Measurements from ENCODE around the gene FOXS1. TPM values are rescaled to one million over a fixed set of nuclear protein-coding genes. Genes with fewer than 3 reads are reported as not detected.

FOXS1 gene
- total RNA-seq, 2 experiments from 2014 or later: not detected

DNA sequence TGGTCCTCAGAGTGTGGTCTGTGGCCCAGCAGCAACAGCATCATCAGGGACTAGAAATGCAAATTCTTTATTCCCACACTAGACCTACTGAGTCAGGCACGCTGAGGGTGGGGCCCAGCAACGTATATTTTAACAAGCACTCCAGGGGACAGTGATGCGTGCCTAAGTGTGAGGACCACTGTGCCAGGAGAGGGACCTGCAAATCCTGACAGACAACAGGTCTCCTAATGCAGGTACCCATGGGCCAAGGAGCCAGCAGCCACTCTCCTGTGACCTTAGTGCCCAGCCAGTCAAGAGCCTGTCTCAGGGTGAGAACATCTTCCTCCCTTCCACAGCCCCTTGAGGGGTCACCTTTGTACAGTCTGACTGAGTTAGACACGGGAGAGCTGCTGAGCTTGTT, 34.2 kb downstream of the FOXS1 start:
- no peaks in the 10 kb centered on the region for H3K27me3 Mint-ChIP-seq
- H3K4me3 Mint-ChIP-seq: no peak overlapping the region
- DNase-seq: no peak
- ChIA-PET POLR2A (no interaction called here), CTCF (interaction anchor here (0.6 kb wide), 1 partner anchor 179 kb away, joined by 7 read pairs; no protein-coding TSS in a partner anchor)
- no peaks in the 10 kb centered on the region for H3K9me3 Mint-ChIP-seq
- no peak overlapping the region for H3K27ac Mint-ChIP-seq
- H3K4me1 Mint-ChIP-seq: peaks cover 2% of the 10 kb centered on the region
- H3K36me3 Mint-ChIP-seq (ENCODE audit: low read depth): peaks cover 10% of the 10 kb centered on the region

DNA sequence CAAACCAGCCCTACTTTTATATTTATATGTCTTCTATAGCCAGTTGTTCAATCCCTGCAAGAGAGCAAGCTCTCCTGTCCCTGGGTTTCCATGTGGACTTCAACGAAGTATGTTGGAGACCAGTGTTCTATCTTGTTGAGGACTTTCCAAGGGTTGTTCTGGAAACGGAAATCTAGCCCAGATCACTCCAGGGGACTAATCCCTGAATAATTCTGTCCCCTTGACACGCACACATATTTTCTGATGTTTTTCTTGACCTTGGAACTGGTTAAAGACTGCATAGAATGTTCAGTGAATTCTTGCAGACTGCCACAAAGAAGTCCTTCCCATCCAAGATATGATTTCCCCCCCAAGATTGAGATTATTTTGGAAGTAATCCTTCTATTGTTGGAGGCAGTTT, 35.7 kb downstream of the FOXS1 start:
- H3K4me3 Mint-ChIP-seq: no peak overlapping the region
- DNase-seq: no peak
- CTCF ChIA-PET: interaction anchor here (0.9 to 1.1 kb wide), 2 partner anchors 42 to 57 kb away, joined by 3 to 5 read pairs; no protein-coding TSS in a partner anchor
- POLR2A ChIA-PET: no interaction called here
- no peaks in the 10 kb centered on the region for H3K27me3 Mint-ChIP-seq
- peaks cover 2% of the 10 kb centered on the region for H3K4me1 Mint-ChIP-seq
- H3K36me3 Mint-ChIP-seq (ENCODE audit: low read depth): peaks cover 20% of the 10 kb centered on the region
- H3K9me3 Mint-ChIP-seq: no peaks in the 10 kb centered on the region
- no peak overlapping the region for H3K27ac Mint-ChIP-seq

DNA sequence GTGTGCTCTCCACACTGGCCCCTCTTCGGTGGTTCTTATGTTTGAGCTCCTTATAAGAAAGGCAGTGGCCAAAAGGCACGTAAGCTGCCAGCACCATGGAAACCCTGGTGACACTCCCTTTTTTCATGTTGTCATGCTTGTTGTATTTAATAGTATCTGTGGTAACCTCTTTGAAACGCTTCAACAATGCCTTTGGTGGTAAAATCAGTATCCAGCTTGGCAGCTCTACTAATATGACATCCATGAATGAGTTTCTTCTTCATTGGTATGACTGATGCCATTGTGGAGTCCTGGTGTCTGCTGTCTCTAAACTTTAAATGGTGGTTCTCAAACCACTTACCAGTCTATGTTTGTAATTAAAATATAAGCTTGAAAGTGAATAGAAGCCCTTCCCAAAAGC, 36.9 kb downstream of the FOXS1 start:
- CTCF ChIA-PET: interaction anchor here (0.9 to 1.4 kb wide), 5 partner anchors 12 to 43 kb away, joined by 3 to 5 read pairs (median 3); no protein-coding TSS in a partner anchor
- Mint-ChIP-seq H3K27me3 (no peaks in the 10 kb centered on the region), H3K9me3 (no peaks in the 10 kb centered on the region), H3K36me3 (ENCODE audit: low read depth) (peaks cover 31% of the 10 kb centered on the region), H3K27ac (no peak overlapping the region), H3K4me1 (peaks cover 10% of the 10 kb centered on the region), H3K4me3 (no peak overlapping the region)
- DNase-seq: no peak
- POLR2A ChIA-PET: no interaction called here

DNA sequence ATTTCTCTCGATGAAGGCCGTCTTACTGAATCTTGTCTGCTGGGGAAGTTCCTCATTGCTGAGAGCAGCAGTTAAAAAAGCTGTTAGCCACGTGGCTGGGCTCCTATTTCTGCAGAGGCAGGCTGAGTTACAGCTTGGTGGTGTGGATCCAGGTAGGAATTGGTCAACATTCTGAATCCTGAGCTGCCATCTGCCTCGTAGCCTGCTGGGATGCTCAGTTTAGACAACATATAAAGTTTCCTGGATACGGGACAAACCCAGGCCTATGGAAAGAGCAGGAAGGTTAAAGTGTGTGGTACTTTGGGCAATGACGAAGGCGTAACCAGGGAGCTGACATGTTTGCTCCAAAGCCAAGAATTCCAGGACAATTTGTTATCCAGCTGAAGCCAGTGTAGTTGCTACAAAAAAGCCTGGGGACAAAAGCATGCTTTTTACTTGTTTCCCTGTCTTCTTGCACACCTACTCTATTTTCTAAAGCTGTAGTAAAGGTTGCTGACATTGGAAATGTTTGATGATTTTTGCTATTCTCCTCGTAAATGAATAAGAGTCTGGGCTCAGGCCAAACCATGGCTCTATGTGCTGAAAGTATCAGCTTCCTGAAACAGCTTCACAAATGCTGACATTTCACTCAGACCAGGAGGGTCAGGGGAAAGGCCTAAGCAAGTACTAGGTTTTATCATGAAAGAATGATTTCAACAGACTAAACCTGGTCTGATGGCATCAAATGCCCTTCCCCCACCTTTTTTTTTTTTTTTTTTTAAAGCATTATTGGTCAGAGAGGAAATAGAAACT, 38.6 kb downstream of the FOXS1 start:
- H3K4me3 Mint-ChIP-seq: no peak overlapping the region
- H3K27ac Mint-ChIP-seq: no peak overlapping the region
- H3K4me1 Mint-ChIP-seq: peaks cover 14% of the 10 kb centered on the region
- POLR2A ChIA-PET: no interaction called here
- no peaks in the 10 kb centered on the region for H3K9me3 Mint-ChIP-seq
- CTCF ChIA-PET: interaction anchor here (0.8 to 1.0 kb wide), 2 partner anchors 12 to 30 kb away, joined by 3 read pairs; no protein-coding TSS in a partner anchor
- H3K36me3 Mint-ChIP-seq (ENCODE audit: low read depth): peaks cover 41% of the 10 kb centered on the region
- DNase-seq: no peak
- H3K27me3 Mint-ChIP-seq: no peaks in the 10 kb centered on the region

DNA sequence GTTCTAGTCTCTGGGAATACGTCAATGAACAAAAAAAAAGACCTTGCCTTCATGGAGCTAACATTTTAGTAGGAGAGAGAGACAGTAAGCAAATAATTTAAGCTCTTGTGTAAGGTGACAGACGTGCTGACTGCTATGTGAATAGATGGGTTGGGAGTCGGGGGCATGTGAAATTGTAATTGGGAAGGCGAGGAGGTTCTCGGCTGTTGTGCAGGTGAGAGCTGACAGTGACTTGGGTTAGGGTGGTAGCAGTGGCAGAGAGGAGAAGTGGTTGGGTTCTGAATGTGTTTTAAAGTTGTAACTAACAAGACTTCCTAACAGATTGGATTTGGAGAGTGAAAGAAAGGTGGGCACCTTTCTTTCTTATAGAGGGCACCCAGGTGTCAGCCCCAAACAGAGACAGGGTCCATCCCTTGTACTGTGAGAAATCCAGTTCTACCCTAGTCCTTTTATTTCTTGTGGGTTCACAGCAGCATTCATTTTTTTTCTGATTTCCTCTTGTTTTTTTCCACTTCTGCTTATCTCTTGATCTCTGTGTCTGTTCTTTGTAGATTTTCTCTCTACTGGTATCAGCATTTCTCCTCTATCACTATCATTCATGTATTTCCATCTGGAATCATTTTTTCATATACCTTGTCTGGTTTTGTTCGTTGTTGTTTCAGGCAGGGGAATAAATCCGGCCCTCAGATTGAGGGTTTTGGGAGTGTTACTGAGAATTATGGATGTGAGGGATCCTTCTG, 41.7 kb downstream of the FOXS1 start:
- Mint-ChIP-seq H3K27me3 (no peaks in the 10 kb centered on the region), H3K36me3 (ENCODE audit: low read depth) (peaks cover 62% of the 10 kb centered on the region), H3K27ac (peak overlapping the region; percentile 26), H3K4me3 (no peak overlapping the region), H3K4me1 (peaks cover 14% of the 10 kb centered on the region), H3K9me3 (no peaks in the 10 kb centered on the region)
- POLR2A ChIA-PET: no interaction called here
- DNase-seq: no peak
- CTCF ChIA-PET: interaction anchor here (0.7 to 1.4 kb wide), 2 partner anchors 13 to 18 kb away, joined by 3 read pairs; no protein-coding TSS in a partner anchor

DNA sequence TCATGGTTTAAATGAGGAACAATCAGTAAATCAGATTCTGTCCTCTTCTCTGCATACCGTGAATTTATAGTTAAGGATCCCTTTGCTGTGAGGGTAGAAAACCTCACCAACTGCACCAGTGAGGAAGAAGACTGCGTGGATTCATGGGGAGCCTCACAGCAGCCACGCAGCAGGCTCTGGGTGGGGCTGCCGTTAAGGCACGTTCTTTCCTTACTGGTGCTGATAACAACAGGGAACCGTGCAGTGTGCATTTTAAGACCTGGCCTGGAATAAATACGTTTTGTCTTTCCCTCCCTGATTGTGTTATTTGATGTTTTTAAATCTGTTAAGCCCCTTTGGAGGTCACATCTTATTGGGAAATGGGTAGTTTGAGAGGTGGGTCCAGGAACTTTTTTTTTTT, 43.9 kb downstream of the FOXS1 start:
- Mint-ChIP-seq H3K4me1 (peaks cover 12% of the 10 kb centered on the region), H3K4me3 (no peak overlapping the region), H3K27ac (no peak overlapping the region), H3K9me3 (no peaks in the 10 kb centered on the region), H3K36me3 (ENCODE audit: low read depth) (peaks cover 72% of the 10 kb centered on the region), H3K27me3 (no peaks in the 10 kb centered on the region)
- no peak for DNase-seq
- CTCF ChIA-PET: no interaction called here
- POLR2A ChIA-PET: no interaction called here

DNA sequence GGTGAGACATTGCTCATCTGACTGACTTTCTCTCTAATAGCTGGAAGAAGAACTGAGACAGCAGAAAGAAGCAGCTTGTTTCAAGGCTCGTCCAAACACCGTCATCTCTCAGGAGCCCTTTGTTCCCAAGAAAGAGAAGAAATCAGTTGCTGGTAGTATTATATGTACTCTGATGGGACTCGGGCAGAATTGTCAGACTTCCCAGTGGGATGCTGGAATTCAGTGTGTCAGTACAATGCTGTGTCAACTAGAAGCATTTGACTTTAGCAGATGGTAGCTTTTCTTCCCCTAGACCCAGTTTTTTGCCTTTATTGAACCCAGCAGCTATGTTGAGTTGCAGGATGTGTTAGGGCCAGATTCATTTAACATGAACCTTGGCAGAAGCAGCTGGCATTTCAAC, 48.0 kb downstream of the FOXS1 start:
- peaks cover 75% of the 10 kb centered on the region for H3K36me3 Mint-ChIP-seq (ENCODE audit: low read depth)
- no peak overlapping the region for H3K27ac Mint-ChIP-seq
- H3K9me3 Mint-ChIP-seq: no peaks in the 10 kb centered on the region
- POLR2A ChIA-PET: no interaction called here
- DNase-seq: no peak
- no peaks in the 10 kb centered on the region for H3K27me3 Mint-ChIP-seq
- H3K4me3 Mint-ChIP-seq: no peak overlapping the region
- CTCF ChIA-PET: interaction anchor here (0.9 kb wide), 1 partner anchor 12 kb away, joined by 3 read pairs; no protein-coding TSS in a partner anchor
- H3K4me1 Mint-ChIP-seq: peaks cover 2% of the 10 kb centered on the region

Other genes with a start within 250 kb of the FOXS1 start
- 1 to 10 TPM in 1 of 2 experiments, under 1 TPM in 1; 0.85 to 1.4 TPM for gene ID1, start 240.3 kb downstream of the FOXS1 start, total RNA-seq
- gene COX4I2, start 207.7 kb downstream of the FOXS1 start, total RNA-seq: not detected
- gene BCL2L1, start 122.7 kb downstream of the FOXS1 start, total RNA-seq: 10 to 100 TPM; 57.1 to 58.8 TPM
- gene TPX2, start 106.3 kb downstream of the FOXS1 start, total RNA-seq: 100 to 1,000 TPM; 164 to 193 TPM
- under 1 TPM; 0.52 to 0.87 TPM for gene MYLK2, start 26.2 kb downstream of the FOXS1 start, total RNA-seq
- not detected for gene DUSP15, start 24.9 kb upstream of the FOXS1 start, total RNA-seq
- not detected for gene TTLL9, start 25.0 kb upstream of the FOXS1 start, total RNA-seq
- 10 to 100 TPM; 12.9 to 13.9 TPM for gene PDRG1, start 106.4 kb upstream of the FOXS1 start, total RNA-seq
- under 1 TPM in 1 of 2 experiments, not detected in 1; 0.05 TPM for gene XKR7, start 122.5 kb upstream of the FOXS1 start, total RNA-seq
- not detected for gene CCM2L, start 164.8 kb upstream of the FOXS1 start, total RNA-seq
- not detected for gene HCK, start 206.6 kb upstream of the FOXS1 start, total RNA-seq